A673 (cell line): ENCODE measurements around the gene CTF1. TPM values are rescaled to one million over a fixed set of nuclear protein-coding genes. Genes with fewer than 3 reads are reported as not detected.
A peak's percentile ranks its signal among the peaks of the same experiment; 100 is the strongest.

Experiments
- BruUV-seq: library from RNA; stranded (reverse); fragments of 400-500 nt; replicated peaks from 2 replicates; lab custom pipeline; 2021; lab: Mats Ljungman, UMichigan
- CTCF ChIA-PET: fragments of 300-600 bp; sonication (Branson Sonifier 250); formaldehyde crosslinking; loops from one replicate; lab custom pipeline; 2022; ENCODE audit warnings: antibody characterized with exemption; lab: Charles Lee
- POLR2A ChIA-PET: fragments of 300-600 bp; sonication (Branson Sonifier 250); formaldehyde crosslinking; loops from one replicate; lab custom pipeline; 2022; ENCODE audit warnings: antibody characterized with exemption; ENCODE audit not compliant: low non-redundant PET; lab: Charles Lee
- DNase-seq: peaks from one replicate; pipeline ENCODE4 v3.0.0-alpha.2; 2015; ENCODE audit warnings: low spot score
- H3K27ac ChIP-seq: fragments of 200-600 bp; sonication (generic); 2 replicates; pipeline ENCODE4 v1.5.1; 2016; ENCODE audit warnings: mixed run types, low read depth, mild to moderate bottlenecking, mixed read lengths, antibody characterized with exemption, low read length; ENCODE audit not compliant: poor library complexity, severe bottlenecking
- H3K27me3 ChIP-seq: fragments of 200-600 bp; sonication (generic); replicated peaks from 2 replicates; pipeline ENCODE4 v1.6.1; 2017; ENCODE audit warnings: mixed run types, low read depth, mild to moderate bottlenecking, mixed read lengths, antibody characterized with exemption, low read length; ENCODE audit not compliant: insufficient read depth, poor library complexity
- H3K36me3 ChIP-seq: fragments of 200-600 bp; sonication (generic); 2 replicates; pipeline ENCODE4 v1.6.1; 2016; ENCODE audit warnings: mixed run types, mild to moderate bottlenecking, mixed read lengths, antibody characterized with exemption, low read length; ENCODE audit not compliant: insufficient read depth, poor library complexity, severe bottlenecking
- H3K4me1 ChIP-seq: fragments of 200-600 bp; sonication (generic); 2 replicates; pipeline ENCODE4 v1.6.1; 2017; ENCODE audit warnings: mixed run types, mild to moderate bottlenecking, mixed read lengths, antibody characterized with exemption, low read length; ENCODE audit not compliant: insufficient read depth, poor library complexity, severe bottlenecking
- H3K4me3 ChIP-seq: fragments of 200-600 bp; sonication (generic); 2 replicates; pipeline ENCODE4 v1.5.1; 2016; ENCODE audit warnings: low read depth, mixed run types, mild to moderate bottlenecking, mixed read lengths, low read length; ENCODE audit not compliant: poor library complexity, severe bottlenecking
- H3K9me3 ChIP-seq: fragments of 200-600 bp; sonication (generic); 2 replicates; pipeline ENCODE4 v1.6.1; 2016; ENCODE audit warnings: mixed run types, low read depth, mild to moderate bottlenecking, mixed read lengths, antibody characterized with exemption, low read length; ENCODE audit not compliant: poor library complexity, severe bottlenecking
- CTCF ChIP-seq: fragments of 300-800, 200-600 bp; sonication (generic); conservative IDR thresholded peaks from 2 replicates; pipeline ENCODE4 v1.5.1; 2017; ENCODE audit warnings: low read depth, mild to moderate bottlenecking, antibody characterized with exemption, low read length, moderate library complexity, mixed read lengths
- EZH2 ChIP-seq: fragments of 200-600 bp; sonication (generic); IDR thresholded peaks from 2 replicates; pipeline ENCODE4 v1.6.1; 2017; ENCODE audit warnings: borderline replicate concordance, low read depth, mild to moderate bottlenecking, mixed read lengths, antibody characterized with exemption, low read length; ENCODE audit not compliant: poor library complexity, severe bottlenecking
- intact Hi-C: fragments of 100-400 bp; cut with micrococcal nuclease; formaldehyde crosslinking; loops from one replicate; pipeline ENCODE4 v1.10.0; 2022; ENCODE audit not compliant: unreplicated experiment
- total RNA-seq: library from RNA; stranded (reverse); gene quantifications from 2 replicates; pipeline ENCODE4 v1.2.3, GENCODE V29; 2021

Gene CTF1
- total RNA-seq, 1 experiment from 2014 or later: 1.4 TPM

DNA sequence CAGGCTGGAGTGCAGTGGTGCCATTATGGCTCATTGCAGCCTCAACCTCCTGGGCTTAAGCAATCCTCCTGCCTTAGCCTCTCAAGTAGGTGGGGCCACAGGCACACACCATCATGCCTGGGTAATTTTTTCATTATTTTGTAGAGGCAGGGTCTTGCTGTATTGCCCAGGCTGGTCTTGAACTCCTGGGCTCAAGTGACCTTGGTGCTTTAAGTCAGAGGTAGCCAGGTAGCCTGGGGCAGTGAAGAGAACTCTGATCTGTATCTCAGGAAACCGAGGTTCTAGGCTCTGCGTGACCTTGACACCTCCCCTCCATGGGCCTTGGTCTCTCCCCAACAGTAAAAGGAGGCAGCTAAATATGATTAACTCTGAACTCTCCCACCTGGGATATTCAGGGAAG is 3.4 kb downstream of the CTF1 start:
- no peak for TF ChIP-seq EZH2
- DNase-seq: no peak
- Histone ChIP-seq H3K9me3 (no peaks in the 10 kb centered on the region), H3K4me1 (peaks cover 33% of the 10 kb centered on the region), H3K36me3 (no peaks in the 10 kb centered on the region), H3K27me3 (no peaks in the 10 kb centered on the region), H3K27ac (no peak overlapping the region), H3K4me3 (no peak overlapping the region)
- ChIA-PET CTCF (no interaction called here), POLR2A (no interaction called here)
- intact Hi-C loops: no loop called here
- no TSS peak for BruUV-seq

DNA sequence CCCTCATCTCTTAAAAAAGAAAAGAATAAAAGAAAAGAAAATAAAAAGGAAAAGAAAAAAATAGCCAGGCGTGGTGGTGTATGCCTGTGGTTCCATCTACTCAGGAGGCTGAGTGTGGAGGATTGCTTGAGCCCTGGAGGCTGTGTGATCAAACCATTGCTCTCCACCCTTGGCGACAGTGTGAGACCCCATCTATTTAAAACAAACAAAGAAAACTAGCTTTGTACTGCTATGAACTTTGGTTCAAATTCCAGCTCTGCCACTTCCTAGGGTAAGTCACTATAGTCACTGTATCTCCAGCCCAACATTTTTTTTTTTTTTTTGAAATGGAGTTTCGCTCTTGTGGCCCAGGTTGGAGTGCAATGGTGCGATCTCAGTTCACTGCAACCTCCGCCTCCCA is 4.2 kb downstream of the CTF1 start:
- DNase-seq: no peak
- Histone ChIP-seq H3K27me3 (no peaks in the 10 kb centered on the region), H3K4me3 (no peak overlapping the region), H3K27ac (no peak overlapping the region), H3K9me3 (no peaks in the 10 kb centered on the region), H3K4me1 (peaks cover 33% of the 10 kb centered on the region), H3K36me3 (no peaks in the 10 kb centered on the region)
- BruUV-seq: no TSS peak
- ChIA-PET CTCF (interaction anchor here (0.9 kb wide), 1 partner anchor 406 kb away, joined by 5 read pairs; no protein-coding TSS in a partner anchor), POLR2A (no interaction called here)
- intact Hi-C loops: no loop called here
- TF ChIP-seq CTCF: no peak
- no peak for TF ChIP-seq EZH2

- ChIA-PET POLR2A (no interaction called here), CTCF (interaction anchor here (0.9 to 2.1 kb wide), 3 partner anchors 56 to 407 kb away, joined by 3 to 18 read pairs (median 5); no protein-coding TSS in a partner anchor)
- BruUV-seq: TSS peak; percentile 75
- no peak for DNase-seq
- TF ChIP-seq CTCF: no peak
- TF ChIP-seq EZH2: no peak
- intact Hi-C loops: no loop called here
- H3K27ac ChIP-seq: peak overlapping the region; percentile 82
- no peaks in the 10 kb centered on the region for H3K36me3 ChIP-seq
- H3K4me1 ChIP-seq: peaks cover 27% of the 10 kb centered on the region
- H3K4me3 ChIP-seq: peak overlapping the region; percentile 42
- no peaks in the 10 kb centered on the region for H3K27me3 ChIP-seq
- no peaks in the 10 kb centered on the region for H3K9me3 ChIP-seq
These were observed 5.0 kb downstream of the CTF1 start for GRCh38 chr16:30901201-30902028.
